CD4-positive, alpha-beta T cell (primary cell): ENCODE data around the gene SPIRE2. TPM values are rescaled to one million over a fixed set of nuclear protein-coding genes. Genes with fewer than 3 reads are reported as not detected.

Experiments
- ATAC-seq: fragments of 200-7000 bp; cut with Tn5 transposase; one replicate; pipeline ENCODE4 v1.10.0; 2022; ENCODE audit warnings: mild to moderate bottlenecking; ENCODE audit not compliant: poor library complexity
- CTCF ChIA-PET: fragments of 350-600 bp; sonication (Branson Sonifier 250); formaldehyde crosslinking; loops from one replicate; lab custom pipeline; 2021; ENCODE audit warnings: antibody characterized with exemption, inconsistent platforms; lab: Charles Lee
- POLR2A ChIA-PET: fragments of 350-600 bp; sonication (Branson Sonifier 250); formaldehyde crosslinking; loops from one replicate; lab custom pipeline; 2021; ENCODE audit warnings: antibody characterized with exemption, inconsistent platforms; lab: Charles Lee
- DNase-seq, 14 experiments: peaks; one replicate each; pipeline ENCODE4 v3.0.0-alpha.2; 2013 to 2020; ENCODE audit warnings: mixed read lengths in 2 of 14
- H3K27ac ChIP-seq, 2 donors: one replicate each; pipeline versions ENCODE4 v1.5.1 to v1.7.0; 2013; ENCODE audit warnings: low read length in 2 of 2, low read depth in 1 of 2, mild to moderate bottlenecking in 1 of 2
- H3K27me3 ChIP-seq, 2 experiments: 1 replicate in 1 of 2; 2 replicates in 1 of 2; pipeline versions ENCODE4 v1.6.1 to v1.7.0; 2013; ENCODE audit warnings: low read length in 2 of 2, control low read depth in 1 of 2, mild to moderate bottlenecking in 1 of 2, moderate library complexity in 1 of 2; ENCODE audit not compliant: insufficient read depth in 2 of 2, control insufficient read depth in 1 of 2
- H3K36me3 ChIP-seq: one replicate; pipeline ENCODE4 v1.6.1; 2013; ENCODE audit warnings: low read length, control low read depth; ENCODE audit not compliant: insufficient read depth
- H3K4me1 ChIP-seq: one replicate; pipeline ENCODE4 v1.6.1; 2013; ENCODE audit warnings: low read length, control low read depth; ENCODE audit not compliant: insufficient read depth
- H3K4me3 ChIP-seq: one replicate; pipeline ENCODE4 v1.5.1; 2013; ENCODE audit warnings: mild to moderate bottlenecking, low read length, moderate library complexity
- H3K9me3 ChIP-seq, 2 experiments: 1 replicate in 1 of 2; 2 replicates in 1 of 2; pipeline versions ENCODE4 v1.6.1 to v1.7.0; 2013; ENCODE audit warnings: low read length in 2 of 2, mild to moderate bottlenecking in 2 of 2, control low read depth in 1 of 2, moderate library complexity in 1 of 2; ENCODE audit not compliant: control insufficient read depth in 1 of 2, insufficient read depth in 1 of 2
- H3K27ac Mint-ChIP-seq: one replicate; pipeline ENCODE4 v1.8.0; 2020; ENCODE audit warnings: mixed read lengths
- H3K27me3 Mint-ChIP-seq: one replicate; pipeline ENCODE4 v1.8.0; 2021; ENCODE audit warnings: mixed read lengths
- H3K36me3 Mint-ChIP-seq: one replicate; pipeline ENCODE4 v1.8.0; 2021; ENCODE audit warnings: low read depth, mixed read lengths
- H3K4me1 Mint-ChIP-seq: one replicate; pipeline ENCODE4 v1.8.0; 2021; ENCODE audit warnings: low read depth, mixed read lengths
- H3K4me3 Mint-ChIP-seq: one replicate; pipeline ENCODE4 v1.8.0; 2020; ENCODE audit warnings: mild to moderate bottlenecking, mixed read lengths
- H3K9me3 Mint-ChIP-seq: one replicate; pipeline ENCODE4 v1.8.0; 2020; ENCODE audit warnings: mixed read lengths
- intact Hi-C, 2 experiments: fragments of 100-400 bp; cut with DNase I in 1 of 2; cut with micrococcal nuclease in 1 of 2; formaldehyde crosslinking; loops; one replicate each; pipeline versions ENCODE4 v1.15.1 to v1.9.0; 2023 to 2025; cut with DNase I, micrococcal nuclease
- total RNA-seq, 174 experiments: library from RNA in 2 of 174; stranded (reverse) in 2 of 174; gene quantifications; one replicate each; pipeline ENCODE4 v1.2.3 and lab custom pipeline; 2021 to 2026
- TF ChIP-seq, protein P1 (sequence below): fragments of 200-600 bp; IDR thresholded peaks from one replicate; pipeline ENCODE4 v1.8.0; 2022; ENCODE audit warnings: antibody characterized with exemption, mild to moderate bottlenecking

The SPIRE2 gene
- total RNA-seq, 2 experiments from 2014 or later, result 1.1 TPM

DNA sequence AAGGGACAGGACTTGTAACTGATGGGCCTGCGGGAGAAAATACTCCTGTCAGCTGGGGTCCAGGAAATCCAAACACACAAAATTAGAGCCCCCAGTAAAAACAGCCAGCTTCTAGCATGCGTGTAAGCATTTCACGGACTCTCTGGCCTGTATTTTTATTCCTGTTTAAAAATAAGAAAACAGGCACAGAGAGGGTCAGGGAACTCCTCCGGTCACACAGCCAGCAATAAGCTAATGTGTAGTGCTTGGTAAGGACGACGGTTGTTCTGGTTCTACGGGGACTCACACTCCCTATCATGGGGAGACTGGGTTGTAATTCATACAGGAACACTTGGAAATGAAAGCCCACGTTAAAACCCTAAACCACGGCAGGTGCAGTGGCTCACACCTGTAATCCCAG, 43.6 kb downstream of the SPIRE2 start:
- Mint-ChIP-seq H3K27ac (peak overlapping the region; percentile 79), H3K9me3 (peaks cover 2% of the 10 kb centered on the region), H3K4me3 (peak overlapping the region; percentile 30), H3K36me3 (peaks cover 28% of the 10 kb centered on the region), H3K4me1 (peaks cover 14% of the 10 kb centered on the region), H3K27me3 (no peaks in the 10 kb centered on the region)
- CTCF ChIA-PET, result interaction anchor here (0.6 to 5.8 kb wide), 3 partner anchors 11 to 1372 kb away, joined by 3 to 38 read pairs (median 3); no protein-coding TSS in a partner anchor
- Histone ChIP-seq H3K36me3 (peaks cover 16% of the 10 kb centered on the region), H3K27me3 (no peaks in the 10 kb centered on the region), H3K9me3 (peaks cover 0 to 26% of the 10 kb centered on the region in 2 experiments), H3K4me3 (no peak overlapping the region), H3K4me1 (peaks cover 23% of the 10 kb centered on the region), H3K27ac (no peak overlapping the region)
- TF ChIP-seq, protein P1, sequence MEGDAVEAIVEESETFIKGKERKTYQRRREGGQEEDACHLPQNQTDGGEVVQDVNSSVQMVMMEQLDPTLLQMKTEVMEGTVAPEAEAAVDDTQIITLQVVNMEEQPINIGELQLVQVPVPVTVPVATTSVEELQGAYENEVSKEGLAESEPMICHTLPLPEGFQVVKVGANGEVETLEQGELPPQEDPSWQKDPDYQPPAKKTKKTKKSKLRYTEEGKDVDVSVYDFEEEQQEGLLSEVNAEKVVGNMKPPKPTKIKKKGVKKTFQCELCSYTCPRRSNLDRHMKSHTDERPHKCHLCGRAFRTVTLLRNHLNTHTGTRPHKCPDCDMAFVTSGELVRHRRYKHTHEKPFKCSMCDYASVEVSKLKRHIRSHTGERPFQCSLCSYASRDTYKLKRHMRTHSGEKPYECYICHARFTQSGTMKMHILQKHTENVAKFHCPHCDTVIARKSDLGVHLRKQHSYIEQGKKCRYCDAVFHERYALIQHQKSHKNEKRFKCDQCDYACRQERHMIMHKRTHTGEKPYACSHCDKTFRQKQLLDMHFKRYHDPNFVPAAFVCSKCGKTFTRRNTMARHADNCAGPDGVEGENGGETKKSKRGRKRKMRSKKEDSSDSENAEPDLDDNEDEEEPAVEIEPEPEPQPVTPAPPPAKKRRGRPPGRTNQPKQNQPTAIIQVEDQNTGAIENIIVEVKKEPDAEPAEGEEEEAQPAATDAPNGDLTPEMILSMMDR, result no peak
- DNase-seq, result peak in 1 of 14 experiments; percentile 26
- POLR2A ChIA-PET, result interaction anchor here (0.8 to 4.8 kb wide), 5 partner anchors 9 to 175 kb away, joined by 3 to 104 read pairs (median 25); partner anchors contain the start of gene SPATA2L
- intact Hi-C loops, result loop anchor here in 1 of 2 experiments (2.0 to 5.0 kb wide), 5 partner anchors 55 to 625 kb away; partner anchors contain the start of genes ANKRD11, DBNDD1, FANCA and VPS9D1
- no peak for ATAC-seq

DNA sequence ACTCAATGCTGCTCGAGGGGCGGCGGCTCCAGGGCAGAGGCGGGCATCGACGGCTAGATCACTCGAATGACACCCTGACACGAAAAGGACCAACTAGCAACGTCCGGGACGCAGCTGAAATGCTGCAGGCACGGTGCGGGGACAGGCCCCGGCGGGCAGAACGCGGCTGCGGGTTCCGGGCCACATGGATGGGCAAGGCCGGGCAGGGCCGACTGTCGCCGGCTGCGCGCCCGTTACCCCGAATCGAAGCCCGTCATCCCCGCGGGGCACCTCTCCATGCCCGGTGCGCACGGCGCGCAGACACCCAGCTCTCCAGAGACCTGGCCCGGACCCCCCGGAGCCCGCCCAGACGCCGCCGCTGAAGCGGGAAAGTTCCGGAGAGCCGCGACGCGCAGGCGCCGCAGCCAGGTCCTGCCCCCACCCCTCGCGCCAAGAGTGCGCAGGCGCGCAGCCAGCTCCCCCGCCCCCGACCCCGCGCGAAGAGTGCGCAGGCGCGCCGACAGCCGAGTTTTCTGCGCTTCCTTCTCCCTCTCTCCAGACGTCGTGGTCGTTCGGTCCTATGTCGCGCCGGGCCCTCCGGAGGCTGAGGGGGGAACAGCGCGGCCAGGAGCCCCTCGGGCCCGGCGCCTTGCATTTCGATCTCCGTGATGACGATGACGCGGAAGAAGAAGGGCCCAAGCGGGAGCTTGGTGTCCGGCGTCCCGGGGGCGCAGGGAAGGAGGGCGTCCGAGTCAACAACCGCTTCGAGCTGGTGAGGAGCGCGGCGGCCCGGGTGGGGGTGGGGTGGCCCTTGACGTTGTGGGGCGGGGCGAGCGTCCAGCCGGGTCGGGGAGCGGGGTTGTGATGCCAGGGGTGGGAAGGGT, 45.1 kb downstream of the SPIRE2 start, which contains the start of gene TCF25:
TSS of gene TCF25 (plus strand) at position 484 of the 863 bp plus-strand sequence. CDS start at position 560, 76 bp downstream.
- H3K4me1 Mint-ChIP-seq, result peaks cover 14% of the 10 kb centered on the region
- Histone ChIP-seq H3K27me3 (no peaks in the 10 kb centered on the region), H3K9me3 (peaks cover 0 to 16% of the 10 kb centered on the region in 2 experiments), H3K4me1 (peaks cover 23% of the 10 kb centered on the region), H3K4me3 (peak within 1 kb of the TSS; percentile 98), H3K36me3 (peaks cover 26% of the 10 kb centered on the region), H3K27ac (peak within 1 kb of the TSS; percentile 99 to 100)
- intact Hi-C loops, result loop anchor here (1.0 to 5.0 kb wide), 6 partner anchors 56 to 626 kb away; partner anchors contain the start of genes ANKRD11 (in 1 of the 2), DBNDD1 (in 1 of the 2), FANCA (in 1 of the 2) and SPATA2L (in 1 of the 2)
- ChIA-PET CTCF (interaction anchor here (0.6 to 5.8 kb wide), 4 partner anchors 12 to 173 kb away, joined by 4 to 38 read pairs (median 8); no protein-coding TSS in a partner anchor), POLR2A (interaction anchor here (0.6 to 4.8 kb wide), 35 partner anchors 11 to 1334 kb away, joined by 3 to 104 read pairs (median 4); partner anchors contain the start of genes CDK10, CHMP1A, FANCA and MC1R)
- H3K4me3 Mint-ChIP-seq, result peak within 1 kb of the TSS; percentile 94
- DNase-seq, result peak; percentile 76 to 97 (median 85)
- no peaks in the 10 kb centered on the region for H3K27me3 Mint-ChIP-seq
- peak within 1 kb of the TSS; percentile 79 for H3K27ac Mint-ChIP-seq
- H3K9me3 Mint-ChIP-seq, result peaks cover 2% of the 10 kb centered on the region
- peak; percentile 25 for ATAC-seq
- peaks cover 38% of the 10 kb centered on the region for H3K36me3 Mint-ChIP-seq
- TF ChIP-seq, protein P1, result no peak
